GM10266 (cell line): ENCODE data around the gene RPS5.
A peak's percentile ranks its signal among the peaks of the same experiment; 100 is the strongest.
"Not testable (repeated sequence)": the region's sequence is repeated elsewhere in the genome, so short reads cannot be mapped to it uniquely, and the experiment has no call there.

Experiments
- DNase-seq: peaks from one replicate; pipeline ENCODE4 v3.0.0; 2012; ENCODE audit errors: extremely low spot score
- TF ChIP-seq, protein P1 (sequence below): IDR thresholded peaks from 2 replicates; pipeline ENCODE4 v1.5.1; 2012; ENCODE audit warnings: mild to moderate bottlenecking, low read depth; ENCODE audit not compliant: control insufficient read depth, insufficient read depth; ENCODE audit errors: missing control alignments

The RPS5 gene

DNA sequence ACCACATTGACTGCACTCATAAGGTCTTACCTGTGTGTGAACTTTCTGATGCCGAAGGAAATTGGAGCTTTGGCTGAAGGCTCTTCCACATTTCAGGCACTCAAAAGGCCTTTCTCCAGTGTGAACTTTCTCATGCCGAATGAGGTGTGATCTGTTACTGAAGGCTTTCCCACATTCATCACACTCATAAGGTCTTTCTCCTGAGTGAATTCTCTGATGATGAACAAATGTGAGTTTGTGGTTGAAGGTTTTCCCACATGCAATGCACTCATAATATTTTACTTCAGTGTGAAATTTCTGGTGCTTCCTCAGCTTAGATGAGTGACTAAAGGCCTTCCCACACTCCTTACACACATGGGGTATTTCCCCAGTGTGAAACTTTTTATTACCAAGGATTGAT is 47.1 kb downstream of the RPS5 start:
- TF ChIP-seq, protein P1, sequence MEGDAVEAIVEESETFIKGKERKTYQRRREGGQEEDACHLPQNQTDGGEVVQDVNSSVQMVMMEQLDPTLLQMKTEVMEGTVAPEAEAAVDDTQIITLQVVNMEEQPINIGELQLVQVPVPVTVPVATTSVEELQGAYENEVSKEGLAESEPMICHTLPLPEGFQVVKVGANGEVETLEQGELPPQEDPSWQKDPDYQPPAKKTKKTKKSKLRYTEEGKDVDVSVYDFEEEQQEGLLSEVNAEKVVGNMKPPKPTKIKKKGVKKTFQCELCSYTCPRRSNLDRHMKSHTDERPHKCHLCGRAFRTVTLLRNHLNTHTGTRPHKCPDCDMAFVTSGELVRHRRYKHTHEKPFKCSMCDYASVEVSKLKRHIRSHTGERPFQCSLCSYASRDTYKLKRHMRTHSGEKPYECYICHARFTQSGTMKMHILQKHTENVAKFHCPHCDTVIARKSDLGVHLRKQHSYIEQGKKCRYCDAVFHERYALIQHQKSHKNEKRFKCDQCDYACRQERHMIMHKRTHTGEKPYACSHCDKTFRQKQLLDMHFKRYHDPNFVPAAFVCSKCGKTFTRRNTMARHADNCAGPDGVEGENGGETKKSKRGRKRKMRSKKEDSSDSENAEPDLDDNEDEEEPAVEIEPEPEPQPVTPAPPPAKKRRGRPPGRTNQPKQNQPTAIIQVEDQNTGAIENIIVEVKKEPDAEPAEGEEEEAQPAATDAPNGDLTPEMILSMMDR: no peak
- DNase-seq: no peak

- peak; percentile 94 for DNase-seq
Measured at GRCh38 chr19:58439576-58440554, 52.8 kb downstream of the RPS5 start, which contains the start of gene ZNF132. Gene ZNF132 (minus strand): TSS chr19:58440153. CDS start chr19:58439821, 332 bp downstream.

GRCh38 chr19:58440556-58440955 is 53.5 kb downstream of the RPS5 start:
- TF ChIP-seq, protein P1: no peak
- DNase-seq: no peak

More at GRCh38 chr19:58439576-58440554, 52.8 kb downstream of the RPS5 start, which contains the start of gene ZNF132:
- TF ChIP-seq, protein P1: no peak

- DNase-seq: not testable (repeated sequence)
Measured at GRCh38 chr19:58442986-58443385, 55.9 kb downstream of the RPS5 start.
